K562 (cell line): ENCODE measurements around the gene RAB27B.

ENCODE experiments used
- EZH2 ChIP-seq: IDR thresholded peaks from 2 replicates; pipeline ENCODE4 v1.6.1; 2012; ENCODE audit warnings: low read depth, mild to moderate bottlenecking, inconsistent platforms, low read length, borderline replicate concordance
- FIP1L1 ChIP-seq: fragments of 200-400 bp; formaldehyde crosslinking; IDR thresholded peaks from 2 replicates; pipeline ENCODE4 v1.6.1; 2018; ENCODE audit warnings: mild to moderate bottlenecking, low read depth, low read length; ENCODE audit not compliant: poor library complexity, severe bottlenecking
- FOSL1 ChIP-seq: fragments of 200-800 bp; sonication (Bioruptor generic); conservative IDR thresholded peaks from 2 replicates; pipeline ENCODE4 v1.6.1; 2016; ENCODE audit warnings: missing genetic modification characterization, missing compliant biosample characterization
- MXD1 ChIP-seq: fragments of 250-450 bp; sonication (Bioruptor Pico); IDR thresholded peaks from 2 replicates; pipeline ENCODE4 v1.8.0; 2021; ENCODE audit warnings: borderline replicate concordance, mild to moderate bottlenecking, moderate library complexity; ENCODE audit not compliant: poor library complexity, severe bottlenecking
- PRPF4 ChIP-seq: fragments of 200-400 bp; formaldehyde crosslinking; IDR thresholded peaks from one replicate; pipeline ENCODE4 v1.6.1; 2017; ENCODE audit warnings: low read length, low read depth, mild to moderate bottlenecking; ENCODE audit not compliant: insufficient read depth, poor library complexity, severe bottlenecking
- TEAD4 ChIP-seq, 2 experiments: sonication (generic) in 1 of 2; formaldehyde crosslinking in 1 of 2; IDR thresholded peaks; 2 replicates each; pipeline versions ENCODE4 v1.6.1 to v1.8.0; 2012 to 2022; ENCODE audit warnings: borderline replicate concordance in 1 of 2, inconsistent platforms in 1 of 2, low read length in 1 of 2, mild to moderate bottlenecking in 1 of 2, missing genetic modification reagents in 1 of 2

- TF ChIP-seq EZH2 (no peak), MXD1 (CRISPR knock-in tag) (no peak), TEAD4 (IDR thresholded peaks at IDR 0.05; ENCODE audit: low read length) (no peak), TEAD4 (CRISPR knock-in tag; IDR thresholded peaks at IDR 0.05; ENCODE audit: borderline replicate concordance) (no peak), FIP1L1 (no peak), FOSL1 (tag) (no peak), PRPF4 (no peak)
These were observed 71.2 kb downstream of the RAB27B start for GRCh38 chr18:54899500-54899899.
